HPDE6-E6E7 (cell line): ENCODE results near the gene METTL26.
"Not testable (repeated sequence)": the region's sequence is repeated elsewhere in the genome, so short reads cannot be mapped to it uniquely, and the experiment has no call there.

Experiments
- DNase-seq: peaks from one replicate; pipeline ENCODE4 v3.0.0; 2011; ENCODE audit warnings: missing footprints; ENCODE audit errors: extremely low spot score

Gene METTL26

GRCh38 chr16:625117-625976, 10.8 kb downstream of the METTL26 start:
- no peak for DNase-seq

- no peak for DNase-seq
Measured at GRCh38 chr16:624526-625070, 11.5 kb downstream of the METTL26 start.

DNA sequence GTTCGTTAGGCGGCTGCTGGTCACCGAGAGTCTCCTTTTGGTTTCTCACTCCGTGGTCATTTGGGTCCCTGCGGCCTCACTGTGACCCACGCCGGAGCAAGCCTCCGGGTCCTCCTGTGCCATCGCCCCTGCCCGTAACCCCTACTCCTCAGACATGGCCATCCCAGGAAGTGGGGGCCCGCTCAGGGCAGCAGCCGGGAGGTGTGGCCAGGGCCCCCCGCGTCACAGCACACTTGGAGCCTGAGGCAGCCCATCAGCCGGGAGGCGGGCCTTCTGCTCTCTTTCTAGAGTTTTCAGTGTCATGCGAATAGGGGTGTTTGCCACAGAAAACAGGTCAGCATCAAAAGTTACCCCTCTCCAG, 13.2 kb downstream of the METTL26 start:
- DNase-seq, result no peak

GRCh38 chr16:621526-622105, 14.5 kb downstream of the METTL26 start:
- no peak for DNase-seq

DNA sequence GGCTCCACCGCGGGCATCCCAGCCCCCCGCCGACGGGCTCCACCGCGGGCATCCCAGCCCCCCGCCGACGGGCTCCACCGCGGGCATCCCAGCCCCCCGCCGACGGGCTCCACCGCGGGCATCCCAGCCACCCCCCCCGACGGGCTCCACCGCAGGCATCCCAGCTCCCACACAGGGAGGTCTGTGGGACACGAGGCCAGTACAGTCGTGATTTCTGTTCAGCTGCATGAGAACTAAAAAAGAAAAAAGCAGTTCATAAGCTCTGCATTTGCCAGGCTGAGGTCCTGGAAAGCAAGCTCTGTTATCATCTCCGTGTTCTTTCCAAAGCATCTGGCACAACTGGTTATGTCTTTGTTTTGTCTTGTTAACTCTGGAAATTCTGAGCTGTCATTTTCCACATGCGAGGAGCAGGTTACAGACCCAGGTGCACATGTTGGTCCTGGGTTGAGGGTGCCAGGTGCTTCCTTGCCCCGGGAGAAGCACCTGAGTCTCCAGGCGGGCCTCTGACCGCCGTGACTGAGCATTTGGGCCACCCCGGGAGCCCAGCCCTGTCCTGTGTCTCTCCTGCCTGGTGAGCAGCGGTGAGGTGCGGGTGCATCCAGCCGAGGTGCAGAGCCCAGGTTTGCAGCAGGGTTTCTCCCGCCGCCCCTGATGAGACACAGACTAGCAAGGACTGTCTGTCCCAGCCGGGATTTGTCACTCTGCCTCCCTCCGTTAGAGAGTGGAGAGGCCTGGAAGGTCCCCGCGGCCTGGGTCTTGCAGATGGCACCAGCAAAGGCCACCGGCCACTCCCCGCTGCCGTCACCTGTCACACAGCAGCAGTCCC, 15.2 kb downstream of the METTL26 start:
- no peak for DNase-seq

- DNase-seq, result no peak
Measured at GRCh38 chr16:619476-620100, 16.5 kb downstream of the METTL26 start.

DNA sequence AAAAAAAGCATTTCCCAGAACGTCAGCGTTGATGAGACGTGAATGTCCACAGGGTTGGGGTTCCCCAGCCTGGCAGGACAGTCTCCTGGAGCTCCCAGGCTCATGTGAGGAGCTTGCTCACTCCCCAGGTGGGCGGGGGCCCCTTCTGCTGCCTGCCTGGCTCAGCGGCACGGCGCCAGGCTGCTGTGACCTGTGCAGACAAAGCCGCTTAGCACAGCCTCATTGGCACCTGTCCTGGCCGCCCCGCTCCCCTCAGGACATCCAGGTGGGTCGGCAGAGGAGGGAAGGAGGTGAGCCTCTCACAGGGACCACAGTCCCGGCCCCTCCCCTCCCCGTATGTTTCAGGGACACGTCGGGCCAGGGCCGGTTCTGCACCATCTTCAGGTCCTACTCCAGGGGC, 18.2 kb downstream of the METTL26 start:
- no peak for DNase-seq

- DNase-seq, result no peak
Measured at GRCh38 chr16:616733-617586, 19.1 kb downstream of the METTL26 start.

DNA sequence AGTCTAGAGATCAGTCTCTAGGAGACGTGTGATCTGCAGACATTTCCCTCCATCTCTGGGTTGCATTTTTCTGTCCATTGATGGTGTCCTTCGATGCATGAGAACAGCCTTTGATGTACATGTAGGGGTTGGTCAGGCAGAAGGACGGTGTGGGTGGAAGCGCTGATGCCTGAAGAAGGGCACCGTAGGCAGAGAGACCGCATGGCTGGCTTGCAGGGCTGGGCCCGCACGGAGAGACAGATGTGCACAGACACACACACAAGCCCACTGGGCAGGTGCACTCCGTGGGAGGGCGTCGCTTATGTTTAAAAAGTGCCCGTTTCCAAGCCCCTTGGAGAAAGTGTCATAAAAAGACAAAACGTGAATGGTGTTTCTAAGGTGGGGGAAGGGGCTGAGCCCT, 21.0 kb downstream of the METTL26 start:
- no peak for DNase-seq

DNA sequence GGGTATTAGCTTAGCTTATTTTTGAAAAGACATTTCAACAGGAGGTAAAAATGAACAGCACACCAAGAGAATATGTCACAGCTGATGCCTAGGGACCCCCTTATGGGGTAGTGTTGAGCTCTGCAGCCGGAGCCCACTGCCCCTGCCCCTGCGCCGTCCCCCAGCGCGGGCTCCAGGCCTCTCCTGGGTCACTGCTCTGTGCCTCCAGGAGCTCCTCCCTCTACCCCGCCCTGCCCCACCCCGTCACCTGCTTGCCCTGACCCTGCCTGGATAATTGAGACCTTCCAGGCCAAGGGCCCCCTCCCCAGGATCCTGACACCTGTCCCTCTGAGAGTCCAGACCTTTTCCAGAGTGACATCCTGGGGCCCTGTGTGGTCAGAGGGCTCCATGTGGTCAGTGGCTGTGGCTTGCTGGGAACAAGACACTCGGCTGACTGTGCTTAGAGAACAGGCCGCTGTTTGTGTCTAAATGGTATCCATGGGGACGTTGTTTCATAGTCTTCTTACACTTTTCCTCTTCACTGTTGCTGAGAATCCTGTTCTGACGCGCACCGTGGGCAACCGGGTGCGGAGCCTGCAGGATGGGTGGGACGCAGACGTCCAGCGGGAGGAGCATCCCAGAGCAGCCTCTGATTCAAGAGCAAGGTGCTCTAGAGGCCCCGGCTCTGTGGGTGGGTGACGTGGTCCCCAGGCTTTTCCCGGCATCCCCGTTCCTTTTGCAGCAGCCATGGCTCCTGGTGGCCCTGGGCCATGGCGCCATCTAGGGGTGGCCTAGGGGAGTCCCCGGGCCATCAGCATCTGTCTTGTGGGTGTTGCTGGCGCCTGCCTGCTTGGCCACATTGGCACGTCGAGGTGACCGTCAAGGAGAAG, 25.4 kb downstream of the METTL26 start:
- DNase-seq, result no peak

DNA sequence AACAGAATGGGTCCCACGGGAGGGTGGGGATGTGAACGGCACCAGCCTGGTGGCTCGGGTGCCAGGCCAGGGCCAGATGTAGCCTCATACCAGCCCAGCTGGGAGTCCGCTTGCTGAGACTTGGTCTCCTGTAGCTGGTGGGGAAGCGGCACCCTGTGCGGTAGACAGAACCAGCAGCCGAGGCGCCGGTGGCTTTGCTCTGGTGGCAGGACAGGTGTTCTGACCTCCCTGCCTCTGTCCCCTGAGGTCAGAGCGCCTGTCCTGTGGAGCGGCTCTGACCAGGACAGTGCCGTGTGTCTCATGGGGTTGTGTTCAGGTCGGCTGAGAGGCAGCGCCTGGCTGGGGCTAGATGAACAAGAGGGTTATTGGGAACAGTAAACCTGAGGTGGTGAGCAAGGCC, 26.1 kb downstream of the METTL26 start:
- DNase-seq, result no peak

- no peak for DNase-seq
Measured at GRCh38 chr16:609316-609715, 26.8 kb downstream of the METTL26 start.

GRCh38 chr16:608019-608418, 28.1 kb downstream of the METTL26 start:
- DNase-seq, result no peak

GRCh38 chr16:606656-607307, 29.3 kb downstream of the METTL26 start:
- no peak for DNase-seq

DNA sequence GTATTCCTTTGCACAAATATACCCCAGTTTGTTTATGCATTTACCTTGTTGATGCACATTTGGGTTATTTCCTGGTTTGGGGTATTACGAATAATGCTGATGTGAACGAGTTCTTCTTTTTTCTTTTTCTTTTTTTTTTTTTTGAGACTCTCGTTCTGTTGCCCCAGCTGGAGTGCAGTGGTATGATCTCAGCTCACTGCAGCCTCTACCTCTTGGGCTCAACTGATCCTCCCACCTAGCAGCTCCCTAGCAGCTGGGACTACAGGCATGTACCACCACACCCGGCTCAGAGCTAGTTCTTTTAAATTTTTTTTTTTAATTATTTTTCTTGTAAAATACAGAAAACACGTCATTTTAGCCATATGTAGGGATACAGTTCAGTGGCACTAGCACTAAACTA, 32.2 kb downstream of the METTL26 start:
- no peak for DNase-seq

- DNase-seq, result no peak
Measured at GRCh38 chr16:600781-601180, 35.3 kb downstream of the METTL26 start.

- no peak for DNase-seq
Measured at GRCh38 chr16:598823-599739, 37.0 kb downstream of the METTL26 start.

DNA sequence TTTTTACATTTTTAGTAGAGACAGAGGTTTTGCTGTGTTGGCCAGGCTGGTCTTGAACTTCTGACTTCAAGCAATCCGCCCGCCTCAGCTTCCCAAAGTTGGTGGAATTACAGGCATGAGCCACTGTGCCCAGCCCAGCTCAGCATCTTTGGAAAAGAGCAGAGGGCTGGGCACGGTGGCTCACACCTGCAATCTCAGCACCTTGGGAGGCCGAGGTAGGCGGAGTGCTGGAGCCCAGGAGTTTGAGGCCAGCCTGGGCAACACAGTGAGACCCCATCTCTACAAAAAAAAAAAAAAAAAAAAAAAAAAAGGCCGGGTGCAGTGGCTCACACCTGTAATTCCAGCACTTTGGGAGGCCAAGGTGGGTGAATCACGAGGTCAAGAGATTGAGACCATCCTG, 38.5 kb downstream of the METTL26 start:
- DNase-seq, result not testable (repeated sequence)

- DNase-seq, result no peak
Measured at GRCh38 chr16:596736-597060, 39.4 kb downstream of the METTL26 start.
